Neuronal stem cell (in vitro differentiated cells): ENCODE data around the gene CBL.

Experiments
- DNase-seq: peaks from one replicate; pipeline ENCODE4 v3.0.0-alpha.2; 2013; ENCODE audit warnings: low spot score
- H2AFZ ChIP-seq: one replicate; pipeline ENCODE4 v1.6.1; 2013; ENCODE audit warnings: mild to moderate bottlenecking, low read length, inconsistent platforms
- H2AK5ac ChIP-seq: 2 replicates; pipeline ENCODE4 v1.6.1; 2013; ENCODE audit warnings: low read depth, mild to moderate bottlenecking, inconsistent platforms, low read length, moderate library complexity, mixed read lengths
- H2BK120ac ChIP-seq: 2 replicates; pipeline ENCODE4 v1.6.1; 2013; ENCODE audit warnings: low read depth, mild to moderate bottlenecking, inconsistent platforms, low read length, moderate library complexity, mixed read lengths
- H2BK12ac ChIP-seq: one replicate; pipeline ENCODE4 v1.6.1; 2013; ENCODE audit warnings: low read length, inconsistent platforms
- H2BK15ac ChIP-seq: 2 replicates; pipeline ENCODE4 v1.6.1; 2013; ENCODE audit warnings: mild to moderate bottlenecking, low read length, inconsistent platforms, mixed read lengths
- H2BK5ac ChIP-seq: one replicate; pipeline ENCODE4 v1.6.1; 2013; ENCODE audit warnings: inconsistent platforms, mild to moderate bottlenecking, low read length, moderate library complexity
- H3K14ac ChIP-seq: one replicate; pipeline ENCODE4 v1.6.1; 2013; ENCODE audit warnings: low read length, inconsistent platforms
- H3K18ac ChIP-seq: 2 replicates; pipeline ENCODE4 v1.6.1; 2013; ENCODE audit warnings: low read length, inconsistent platforms
- H3K23ac ChIP-seq: 2 replicates; pipeline ENCODE4 v1.6.1; 2013; ENCODE audit warnings: low read depth, mild to moderate bottlenecking, mixed read lengths, low read length, inconsistent platforms; ENCODE audit not compliant: poor library complexity
- H3K27ac ChIP-seq: replicated peaks from 3 replicates; pipeline ENCODE4 v1.5.1; 2013; ENCODE audit warnings: low read length, inconsistent platforms
- H3K27me3 ChIP-seq, 3 experiments: 2 replicates each; pipeline ENCODE4 v1.6.1; 2013; ENCODE audit warnings: low read length in 3 of 3, mild to moderate bottlenecking in 2 of 3, inconsistent platforms in 1 of 3, low read depth in 1 of 3, mixed read lengths in 1 of 3, moderate library complexity in 1 of 3; ENCODE audit not compliant: control insufficient read depth in 3 of 3, insufficient read depth in 3 of 3
- H3K36me3 ChIP-seq, 2 donors: replicated peaks in 1 of 2; 2 replicates each; pipeline ENCODE4 v1.6.1; 2013; ENCODE audit warnings: low read length in 2 of 2; ENCODE audit not compliant: control insufficient read depth in 2 of 2, insufficient read depth in 2 of 2
- H3K4ac ChIP-seq: 2 replicates; pipeline ENCODE4 v1.6.1; 2013; ENCODE audit warnings: inconsistent platforms, mild to moderate bottlenecking, low read length, moderate library complexity
- H3K4me1 ChIP-seq, 2 donors: 1 replicate in 1 of 2; 2 replicates in 1 of 2; pipeline ENCODE4 v1.6.1; 2013; ENCODE audit warnings: low read length in 2 of 2, low read depth in 1 of 2; ENCODE audit not compliant: control insufficient read depth in 2 of 2, insufficient read depth in 1 of 2
- H3K4me2 ChIP-seq: one replicate; pipeline ENCODE4 v1.6.1; 2013; ENCODE audit warnings: mild to moderate bottlenecking, low read length, inconsistent platforms; ENCODE audit not compliant: insufficient read depth, poor library complexity, severe bottlenecking
- H3K4me3 ChIP-seq, 2 donors: 2 replicates each; pipeline ENCODE4 v1.5.1; 2013; ENCODE audit warnings: low read length in 2 of 2, mild to moderate bottlenecking in 2 of 2, inconsistent platforms in 1 of 2, moderate library complexity in 1 of 2
- H3K79me1 ChIP-seq: one replicate; pipeline ENCODE4 v1.6.1; 2013; ENCODE audit warnings: low read depth, mild to moderate bottlenecking, inconsistent platforms, low read length, moderate library complexity
- H3K9ac ChIP-seq: one replicate; pipeline ENCODE4 v1.6.1; 2013; ENCODE audit warnings: mild to moderate bottlenecking, low read depth, low read length, inconsistent platforms; ENCODE audit not compliant: poor library complexity
- H3K9me3 ChIP-seq, 2 donors: replicated peaks in 1 of 2; 2 replicates each; pipeline versions ENCODE3 to v1.6.1; 2013; ENCODE audit warnings: low read length in 2 of 2, mild to moderate bottlenecking in 2 of 2, inconsistent platforms in 1 of 2, low read depth in 1 of 2, mixed read lengths in 1 of 2, moderate library complexity in 1 of 2; ENCODE audit not compliant: control insufficient read depth in 2 of 2, insufficient read depth in 1 of 2
- H4K8ac ChIP-seq: one replicate; pipeline ENCODE4 v1.6.1; 2013; ENCODE audit warnings: low read depth, mild to moderate bottlenecking, inconsistent platforms, low read length, moderate library complexity
- H4K91ac ChIP-seq: one replicate; pipeline ENCODE4 v1.6.1; 2013; ENCODE audit warnings: low read length, low read depth, mild to moderate bottlenecking, inconsistent platforms; ENCODE audit not compliant: poor library complexity
- WGBS, 2 donors: extraction: QIAGEN DNeasy Blood & Tissue Kit; methylation state at CpG; one replicate each; pipeline ENCODE4 v1.1.7; 2013; ENCODE audit warnings: missing lambda C conversion rate in 2 of 2, mixed read lengths in 1 of 2; ENCODE audit not compliant: insufficient read length in 2 of 2, insufficient replicate concordance in 1 of 2; ENCODE audit errors: extremely low coverage in 2 of 2; 5-methylcytosine and 5-hydroxymethylcytosine counted together

Gene CBL

GRCh38 chr11:119336744-119337469, 130.8 kb downstream of the CBL start:
- peak overlapping the region; percentile 5 for H2AK5ac ChIP-seq
- H3K36me3 ChIP-seq: peaks cover 16% of the 10 kb centered on the region in 2 donors
- no peak overlapping the region for H2AFZ ChIP-seq
- peaks cover 22% of the 10 kb centered on the region for H3K79me1 ChIP-seq
- H3K14ac ChIP-seq: no peak overlapping the region
- no peak overlapping the region for H3K23ac ChIP-seq
- H3K4ac ChIP-seq: no peak overlapping the region
- no peak overlapping the region for H3K4me3 ChIP-seq
- H3K27me3 ChIP-seq: peaks cover 6 to 23% (median 15%) of the 10 kb centered on the region in 3 experiments
- peaks cover 33 to 49% of the 10 kb centered on the region in 2 donors for H3K4me1 ChIP-seq
- no peak for DNase-seq
- no peak overlapping the region for H3K4me2 ChIP-seq
- H3K9ac ChIP-seq: no peak overlapping the region
- H3K18ac ChIP-seq: no peak overlapping the region
- WGBS, 2 donors: no CpG with 5 or more reads among the region's 9 CpGs
- no peak overlapping the region for H2BK120ac ChIP-seq
- H4K8ac ChIP-seq: no peak overlapping the region
- no peak overlapping the region for H4K91ac ChIP-seq
- peak overlapping the region; percentile 34 for H2BK15ac ChIP-seq
- no peak overlapping the region for H2BK5ac ChIP-seq
- no peaks in the 10 kb centered on the region for H3K9me3 ChIP-seq
- peak overlapping the region; percentile 75 for H3K27ac ChIP-seq
- no peak overlapping the region for H2BK12ac ChIP-seq

- Histone ChIP-seq H3K36me3 (peaks cover 16% of the 10 kb centered on the region in 2 donors), H3K4ac (no peak overlapping the region), H2AFZ (peak overlapping the region; percentile 18), H3K9ac (no peak overlapping the region), H2BK5ac (no peak overlapping the region), H3K23ac (no peak overlapping the region), H3K14ac (no peak overlapping the region), H2BK15ac (peak overlapping the region; percentile 34), H4K8ac (no peak overlapping the region), H2BK12ac (no peak overlapping the region), H3K4me3 (no peak overlapping the region), H3K4me1 (peaks cover 33 to 46% of the 10 kb centered on the region in 2 donors), H3K9me3 (no peaks in the 10 kb centered on the region), H4K91ac (no peak overlapping the region), H2BK120ac (no peak overlapping the region), H3K18ac (peak overlapping the region; percentile 84), H3K4me2 (peak overlapping the region; percentile 58), H3K79me1 (peaks cover 22% of the 10 kb centered on the region), H3K27me3 (peaks cover 6 to 29% (median 24%) of the 10 kb centered on the region in 3 experiments), H3K27ac (peak overlapping the region; percentile 75), H2AK5ac (peak overlapping the region; percentile 5)
- WGBS, 2 donors: no CpG with 5 or more reads among the region's 9 CpGs
- DNase-seq: peak; percentile 83
Measured at GRCh38 chr11:119337581-119338317, 131.6 kb downstream of the CBL start.

- peak overlapping the region in 1 of 2 donors; percentile 63 for H3K4me3 ChIP-seq
- no peak overlapping the region for H3K14ac ChIP-seq
- H2BK15ac ChIP-seq: peak overlapping the region; percentile 51
- peaks cover 16% of the 10 kb centered on the region in 2 donors for H3K36me3 ChIP-seq
- H3K4ac ChIP-seq: no peak overlapping the region
- H3K9me3 ChIP-seq: no peaks in the 10 kb centered on the region
- H3K27me3 ChIP-seq: peaks cover 6 to 30% (median 29%) of the 10 kb centered on the region in 3 experiments
- H2AK5ac ChIP-seq: no peak overlapping the region
- H3K4me1 ChIP-seq: peaks cover 33 to 41% of the 10 kb centered on the region in 2 donors
- no CpG with 5 or more reads among the region's 17 CpGs for WGBS, 2 donors
- H4K8ac ChIP-seq: no peak overlapping the region
- peak; percentile 88 for DNase-seq
- no peak overlapping the region for H2BK120ac ChIP-seq
- H3K23ac ChIP-seq: no peak overlapping the region
- no peak overlapping the region for H2BK5ac ChIP-seq
- H4K91ac ChIP-seq: no peak overlapping the region
- no peak overlapping the region for H2BK12ac ChIP-seq
- H3K4me2 ChIP-seq: peak overlapping the region; percentile 71
- H3K18ac ChIP-seq: peak overlapping the region; percentile 71
- peak overlapping the region; percentile 75 for H3K27ac ChIP-seq
- peak overlapping the region; percentile 18 for H2AFZ ChIP-seq
- no peak overlapping the region for H3K9ac ChIP-seq
- H3K79me1 ChIP-seq: peaks cover 22% of the 10 kb centered on the region
Measured at GRCh38 chr11:119338318-119338890, 132.3 kb downstream of the CBL start.
